Lower leg skin (tissue), 3 donors: ENCODE measurements around the gene TTC8.

Experiments used
- CTCF ChIP-seq, 3 donors: fragments of 450-650 bp; IDR thresholded peaks; one replicate each; pipeline ENCODE4 v1.5.1; 2016; ENCODE audit warnings: antibody characterized with exemption in 3 of 3, mild to moderate bottlenecking in 3 of 3, moderate library complexity in 2 of 3
- POLR2A ChIP-seq, 2 donors: fragments of 450-650 bp; IDR thresholded peaks; one replicate each; pipeline ENCODE4 v1.6.1; 2016 to 2017; ENCODE audit warnings: antibody characterized with exemption in 2 of 2, mild to moderate bottlenecking in 1 of 2, moderate library complexity in 1 of 2

- TF ChIP-seq CTCF (IDR thresholded peaks at IDR 0.05), result no peak
- TF ChIP-seq POLR2A (IDR thresholded peaks at IDR 0.05), result no peak
Observed at GRCh38 chr14:88804477-88804876, 20.0 kb upstream of the TTC8 start.
